BLaER1 treated with 17β-estradiol and CSF1 and Interleukin-3, amounts not matched to agents 10 nM and 100 nM (cell line): ENCODE results near the gene DDX24.

Experiments used
- H3K27ac ChIP-seq, 11 experiments: shearing (Covaris generic); formaldehyde crosslinking; 2 replicates each; pipeline ENCODE4 v1.8.1; 2022
- H3K27me3 ChIP-seq, 11 experiments: shearing (Covaris generic); formaldehyde crosslinking; 2 replicates each; pipeline ENCODE4 v1.8.1; 2022
- H3K36me3 ChIP-seq, 11 experiments: shearing (Covaris generic); formaldehyde crosslinking; 2 replicates each; pipeline ENCODE4 v1.8.1; 2022
- H3K4me1 ChIP-seq, 10 experiments: shearing (Covaris generic); formaldehyde crosslinking; 2 replicates each; pipeline ENCODE4 v1.8.1; 2022
- H3K4me2 ChIP-seq, 11 experiments: shearing (Covaris generic); formaldehyde crosslinking; 2 replicates each; pipeline ENCODE4 v1.8.1; 2022
- H3K4me3 ChIP-seq, 10 experiments: shearing (Covaris generic); formaldehyde crosslinking; 2 replicates each; pipeline ENCODE4 v1.8.1; 2022
- H3K9ac ChIP-seq, 11 experiments: shearing (Covaris generic); formaldehyde crosslinking; 2 replicates each; pipeline ENCODE4 v1.8.1; 2022
- H3K9me3 ChIP-seq, 11 experiments: shearing (Covaris generic); formaldehyde crosslinking; replicated peaks in 1 of 11; 2 replicates each; pipeline ENCODE4 v1.8.1; 2022
- H4K20me1 ChIP-seq, 11 experiments: shearing (Covaris generic); formaldehyde crosslinking; 2 replicates each; pipeline ENCODE4 v1.8.1; 2022
- Cebpa-rat ChIP-seq, 11 experiments: shearing (Covaris generic); IDR thresholded peaks; 2 replicates each; pipeline ENCODE4 v1.8.1; 2022

DDX24 gene

GRCh38 chr14:94043756-94044475 lies 37.1 kb downstream of the DDX24 start:
- peaks cover 0 to 82% (median 40%) of the 10 kb centered on the region in 11 experiments; a peak in 17 of 22 replicates for H4K20me1 ChIP-seq
- H3K4me1 ChIP-seq = no peaks in the 10 kb centered on the region
- no peak for TF ChIP-seq Cebpa-rat (IDR thresholded peaks at IDR 0.05)
- H3K36me3 ChIP-seq = peaks cover 46 to 63% (median 55%) of the 10 kb centered on the region in 11 experiments
- H3K4me2 ChIP-seq = no peak overlapping the region
- H3K4me3 ChIP-seq = no peak overlapping the region
- H3K9ac ChIP-seq = no peak overlapping the region
- H3K27ac ChIP-seq = no peak overlapping the region
- H3K27me3 ChIP-seq = no peaks in the 10 kb centered on the region
- no peaks in the 10 kb centered on the region for H3K9me3 ChIP-seq

GRCh38 chr14:94043111-94043755 lies 37.8 kb downstream of the DDX24 start:
- Histone ChIP-seq H3K9ac (no peak overlapping the region), H3K9me3 (no peaks in the 10 kb centered on the region), H4K20me1 (peaks cover 0 to 75% (median 34%) of the 10 kb centered on the region in 11 experiments; a peak in 16 of 22 replicates), H3K36me3 (peaks cover 39 to 56% (median 48%) of the 10 kb centered on the region in 11 experiments), H3K4me2 (no peak overlapping the region), H3K4me1 (no peaks in the 10 kb centered on the region), H3K27ac (no peak overlapping the region), H3K4me3 (no peak overlapping the region), H3K27me3 (no peaks in the 10 kb centered on the region)
- no peak for TF ChIP-seq Cebpa-rat (IDR thresholded peaks at IDR 0.05)

GRCh38 chr14:94042433-94043091 lies 38.4 kb downstream of the DDX24 start:
- H3K4me2 ChIP-seq = no peak overlapping the region
- TF ChIP-seq Cebpa-rat (IDR thresholded peaks at IDR 0.05) = no peak
- H3K36me3 ChIP-seq = peaks cover 32 to 50% (median 41%) of the 10 kb centered on the region in 11 experiments
- no peak overlapping the region for H3K9ac ChIP-seq
- H3K27ac ChIP-seq = no peak overlapping the region
- H3K27me3 ChIP-seq = no peaks in the 10 kb centered on the region
- H3K4me1 ChIP-seq = no peaks in the 10 kb centered on the region
- H3K9me3 ChIP-seq = no peaks in the 10 kb centered on the region
- peaks cover 0 to 69% (median 34%) of the 10 kb centered on the region in 11 experiments; a peak in 16 of 22 replicates for H4K20me1 ChIP-seq
- H3K4me3 ChIP-seq = no peak overlapping the region

GRCh38 chr14:94041551-94042346 lies 39.3 kb downstream of the DDX24 start:
- TF ChIP-seq Cebpa-rat (IDR thresholded peaks at IDR 0.05) = no peak
- no peak overlapping the region for H3K4me3 ChIP-seq
- no peaks in the 10 kb centered on the region for H3K4me1 ChIP-seq
- H3K9ac ChIP-seq = no peak overlapping the region
- H3K4me2 ChIP-seq = no peak overlapping the region
- no peak overlapping the region for H3K27ac ChIP-seq
- no peaks in the 10 kb centered on the region for H3K9me3 ChIP-seq
- no peaks in the 10 kb centered on the region for H3K27me3 ChIP-seq
- peaks cover 0 to 60% (median 31%) of the 10 kb centered on the region in 11 experiments; a peak in 15 of 22 replicates for H4K20me1 ChIP-seq
- H3K36me3 ChIP-seq = peaks cover 24 to 42% (median 33%) of the 10 kb centered on the region in 11 experiments

GRCh38 chr14:94040796-94041195 lies 40.2 kb downstream of the DDX24 start:
- Histone ChIP-seq H3K4me1 (no peaks in the 10 kb centered on the region; a peak in 1 of 20 replicates), H3K4me2 (no peak overlapping the region), H3K9ac (no peak overlapping the region), H3K27me3 (no peaks in the 10 kb centered on the region), H3K36me3 (peaks cover 14 to 32% (median 23%) of the 10 kb centered on the region in 11 experiments), H3K4me3 (no peak overlapping the region), H3K9me3 (no peaks in the 10 kb centered on the region), H4K20me1 (peaks cover 0 to 51% (median 24%) of the 10 kb centered on the region in 11 experiments; a peak in 13 of 22 replicates), H3K27ac (no peak overlapping the region)
- no peak for TF ChIP-seq Cebpa-rat (IDR thresholded peaks at IDR 0.05)

- H3K9me3 ChIP-seq = no peaks in the 10 kb centered on the region
- no peaks in the 10 kb centered on the region for H3K27me3 ChIP-seq
- no peak overlapping the region for H3K27ac ChIP-seq
- H3K4me1 ChIP-seq = no peaks in the 10 kb centered on the region; a peak in 1 of 20 replicates
- no peak overlapping the region for H3K9ac ChIP-seq
- no peak for TF ChIP-seq Cebpa-rat (IDR thresholded peaks at IDR 0.05)
- no peak overlapping the region for H3K4me3 ChIP-seq
- H3K4me2 ChIP-seq = no peak overlapping the region
- peaks cover 0 to 45% (median 18%) of the 10 kb centered on the region in 11 experiments; a peak in 12 of 22 replicates for H4K20me1 ChIP-seq
- peaks cover 9 to 26% (median 18%) of the 10 kb centered on the region in 11 experiments for H3K36me3 ChIP-seq
Measured at GRCh38 chr14:94040247-94040646, 40.8 kb downstream of the DDX24 start.

GRCh38 chr14:94038921-94039629 lies 41.9 kb downstream of the DDX24 start:
- peaks cover 0 to 34% (median 7%) of the 10 kb centered on the region in 11 experiments; a peak in 9 of 22 replicates for H4K20me1 ChIP-seq
- H3K27me3 ChIP-seq = no peaks in the 10 kb centered on the region
- peaks cover 0 to 5% (median 0%) of the 10 kb centered on the region in 10 experiments; a peak in 3 of 20 replicates for H3K4me1 ChIP-seq
- no peak overlapping the region for H3K4me3 ChIP-seq
- peaks cover 0 to 8% (median 0%) of the 10 kb centered on the region in 11 experiments; a peak in 3 of 22 replicates for H3K9me3 ChIP-seq
- no peak overlapping the region for H3K4me2 ChIP-seq
- H3K27ac ChIP-seq = no peak overlapping the region
- TF ChIP-seq Cebpa-rat (IDR thresholded peaks at IDR 0.05) = no peak
- H3K9ac ChIP-seq = no peak overlapping the region
- H3K36me3 ChIP-seq = peaks cover 0 to 15% (median 6%) of the 10 kb centered on the region in 11 experiments; a peak in 13 of 22 replicates

- no peak for TF ChIP-seq Cebpa-rat (IDR thresholded peaks at IDR 0.05)
- H3K27ac ChIP-seq = no peak overlapping the region
- peaks cover 0 to 28% (median 5%) of the 10 kb centered on the region in 11 experiments; a peak in 6 of 22 replicates for H4K20me1 ChIP-seq
- H3K27me3 ChIP-seq = no peaks in the 10 kb centered on the region
- peaks cover 0 to 8% (median 0%) of the 10 kb centered on the region in 11 experiments; a peak in 3 of 22 replicates for H3K9me3 ChIP-seq
- peaks cover 0 to 9% (median under 1%) of the 10 kb centered on the region in 11 experiments; a peak in 7 of 22 replicates for H3K36me3 ChIP-seq
- no peak overlapping the region for H3K9ac ChIP-seq
- no peak overlapping the region for H3K4me3 ChIP-seq
- peaks cover 0 to 5% (median 0%) of the 10 kb centered on the region in 10 experiments; a peak in 3 of 20 replicates for H3K4me1 ChIP-seq
- H3K4me2 ChIP-seq = no peak overlapping the region
Measured at GRCh38 chr14:94038510-94038909, 42.5 kb downstream of the DDX24 start.
